Activated effector memory CD4-positive, alpha-beta T cell treated with Interleukin-2 at 50 U/mL for 16 hours (primary cell): ENCODE results near the gene DSC3.
"Not testable (repeated sequence)": the region's sequence is repeated elsewhere in the genome, so short reads cannot be mapped to it uniquely, and the experiment has no call there.

Experiments
- DNase-seq: peaks from one replicate; pipeline ENCODE4 v3.0.0-alpha.2; 2020

Gene DSC3

GRCh38 chr18:31040686-31041270 lies 1.8 kb downstream of the DSC3 start:
- no peak for DNase-seq

GRCh38 chr18:31039426-31039825 lies 3.1 kb downstream of the DSC3 start:
- DNase-seq, result no peak

GRCh38 chr18:31037686-31038085 lies 4.9 kb downstream of the DSC3 start:
- not testable (repeated sequence) for DNase-seq

- no peak for DNase-seq
These were observed 8.0 kb downstream of the DSC3 start for GRCh38 chr18:31034541-31034940.

GRCh38 chr18:31030574-31031278 lies 11.8 kb downstream of the DSC3 start:
- DNase-seq, result no peak

- no peak for DNase-seq
These were observed 26.7 kb downstream of the DSC3 start for GRCh38 chr18:31015715-31016434.

GRCh38 chr18:31011455-31011854 lies 31.1 kb downstream of the DSC3 start:
- not testable (repeated sequence) for DNase-seq

GRCh38 chr18:31010601-31011000 lies 31.9 kb downstream of the DSC3 start:
- no peak for DNase-seq

- no peak for DNase-seq
These were observed 42.5 kb downstream of the DSC3 start for GRCh38 chr18:30999887-31000628.

- DNase-seq, result no peak
These were observed 43.4 kb downstream of the DSC3 start for GRCh38 chr18:30999186-30999585.

GRCh38 chr18:30997223-30997622 lies 45.3 kb downstream of the DSC3 start:
- no peak for DNase-seq

GRCh38 chr18:30992231-30992630 lies 50.3 kb downstream of the DSC3 start:
- no peak for DNase-seq

- no peak for DNase-seq
These were observed 51.1 kb downstream of the DSC3 start for GRCh38 chr18:30991397-30991796.

- no peak for DNase-seq
These were observed 53.4 kb downstream of the DSC3 start for GRCh38 chr18:30989141-30989540.

- no peak for DNase-seq
These were observed 54.1 kb downstream of the DSC3 start for GRCh38 chr18:30988440-30988839.

- no peak for DNase-seq
These were observed 54.9 kb downstream of the DSC3 start for GRCh38 chr18:30987467-30988241.

GRCh38 chr18:30985753-30986152 lies 56.8 kb downstream of the DSC3 start:
- DNase-seq, result no peak

GRCh38 chr18:30982285-30982992 lies 60.1 kb downstream of the DSC3 start:
- no peak for DNase-seq

GRCh38 chr18:30978091-30978490 lies 64.5 kb downstream of the DSC3 start:
- not testable (repeated sequence) for DNase-seq

- no peak for DNase-seq
These were observed 71.1 kb downstream of the DSC3 start for GRCh38 chr18:30971338-30971956.

- no peak for DNase-seq
These were observed 72.2 kb downstream of the DSC3 start for GRCh38 chr18:30970196-30970816.
